ENCODE data around the gene ZFP2.

ZFP2 gene

GRCh38 chr5:178981381-178981780, 85.7 kb downstream of the ZFP2 start:
- no peak for DNase-seq (ENCODE audit: low read depth)
